GM12878 (cell line): ENCODE measurements around the gene UFL1. TPM values are rescaled to one million over a fixed set of nuclear protein-coding genes. Genes with fewer than 3 reads are reported as not detected.

Experiments used
- EGR1 ChIP-seq, 2 experiments: IDR thresholded peaks; 1 replicate in 1 of 2; 2 replicates in 1 of 2; pipeline ENCODE4 v1.6.1; 2011 to 2012; ENCODE audit warnings: low read depth in 2 of 2, low read length in 2 of 2, borderline replicate concordance in 1 of 2, mild to moderate bottlenecking in 1 of 2, moderate library complexity in 1 of 2
- HDAC6 ChIP-seq: fragments of 200-600 bp; sonication (generic); IDR thresholded peaks from one replicate; pipeline ENCODE4 v1.8.0; 2017; ENCODE audit warnings: antibody characterized with exemption; ENCODE audit not compliant: unreplicated experiment
- IKZF1 ChIP-seq: fragments of 450-650 bp; conservative IDR thresholded peaks from 2 replicates; pipeline ENCODE4 v1.6.1; 2017; ENCODE audit warnings: antibody characterized with exemption, mild to moderate bottlenecking
- IRF4 ChIP-seq: IDR thresholded peaks from 2 replicates; pipeline ENCODE4 v1.6.1; 2011; ENCODE audit warnings: low read depth, low read length
- NRF1 ChIP-seq: conservative IDR thresholded peaks from 2 replicates; pipeline ENCODE4 v1.6.1; 2011; ENCODE audit warnings: mild to moderate bottlenecking, low read depth, low read length, improper control_type of control experiment
- PML ChIP-seq: IDR thresholded peaks from 2 replicates; pipeline ENCODE4 v1.6.1; 2012; ENCODE audit warnings: low read length, inconsistent platforms
- POLR2AphosphoS2 ChIP-seq: IDR thresholded peaks from 2 replicates; pipeline ENCODE4 v1.6.1; 2011; ENCODE audit warnings: low read depth, mild to moderate bottlenecking, low read length, improper control_type of control experiment, moderate library complexity
- RBBP5 ChIP-seq: fragments of 200-600 bp; sonication (generic); conservative IDR thresholded peaks from 2 replicates; pipeline ENCODE4 v1.6.1; 2016
- RCOR1 ChIP-seq: conservative IDR thresholded peaks from 2 replicates; pipeline ENCODE4 v1.6.1; 2012; ENCODE audit warnings: low read depth, low read length, improper control_type of control experiment
- SRF ChIP-seq, 2 experiments: IDR thresholded peaks; 2 replicates each; pipeline ENCODE4 v1.6.1; 2011; ENCODE audit warnings: low read depth in 2 of 2, low read length in 2 of 2, mild to moderate bottlenecking in 1 of 2, moderate library complexity in 1 of 2
- SUPT20H ChIP-seq: IDR thresholded peaks from 2 replicates; pipeline ENCODE4 v1.6.1; 2011; ENCODE audit warnings: low read depth, mild to moderate bottlenecking, low read length, moderate library complexity, borderline replicate concordance; ENCODE audit not compliant: control insufficient read depth
- TBL1XR1 ChIP-seq: IDR thresholded peaks from 2 replicates; pipeline ENCODE4 v1.6.1; 2012; ENCODE audit warnings: low read depth, low read length, improper control_type of control experiment
- WRNIP1 ChIP-seq: IDR thresholded peaks from 2 replicates; pipeline ENCODE4 v1.6.1; 2011; ENCODE audit warnings: low read depth, low read length, improper control_type of control experiment, borderline replicate concordance
- YY1 ChIP-seq: IDR thresholded peaks from 2 replicates; pipeline ENCODE4 v1.6.1; 2011; ENCODE audit warnings: low read depth, mild to moderate bottlenecking, low read length
- ZNF24 ChIP-seq: fragments of 450-650 bp; IDR thresholded peaks from 2 replicates; pipeline ENCODE4 v1.6.1; 2017; ENCODE audit warnings: antibody characterized with exemption, mild to moderate bottlenecking
- ZNF384 ChIP-seq: IDR thresholded peaks from 2 replicates; pipeline ENCODE4 v1.6.1; 2012; ENCODE audit warnings: low read depth, mild to moderate bottlenecking, low read length, improper control_type of control experiment, borderline replicate concordance
- polyA plus RNA-seq, 11 experiments: library from polyadenylated mRNA; depleted of rRNA in 4 of 11; unstranded in 6 of 11; stranded (reverse) in 5 of 11; fragments of >200 nt; fragmentation: Nextera tagmentation in 4 of 11; fragmentation: Illumina TruSeq in 1 of 11; extraction: Ambion mirVana in 4 of 11; extraction: Trizol in 1 of 11; gene quantifications; 1 replicate in 1 of 11; 2 replicates in 10 of 11; pipeline versions ENCODE4 v1.2.1 to v1.2.3, GENCODE V29; 2011 to 2016; ENCODE audit warnings: inconsistent platforms in 2 of 11, missing spikeins in 2 of 11, low read depth in 1 of 11
- total RNA-seq, 4 experiments: library from RNA; depleted of rRNA in 3 of 4; stranded (reverse); fragments of >200 nt in 3 of 4; fragmentation: Illumina TruSeq in 1 of 4; extraction: Trizol in 1 of 4; gene quantifications; 2 replicates each; pipeline versions ENCODE4 v1.2.1 to v1.2.3, GENCODE V29; 2013 to 2021
- TF ChIP-seq, protein P1 (sequence below): fragments of 450-650 bp; IDR thresholded peaks from 2 replicates; pipeline ENCODE4 v1.6.1; 2017; ENCODE audit warnings: low read depth, mild to moderate bottlenecking, moderate library complexity
- TF ChIP-seq, protein P2 (sequence below): IDR thresholded peaks from 2 replicates; pipeline ENCODE4 v1.6.1; 2012; ENCODE audit warnings: improper control_type of control experiment, low read depth, low read length; ENCODE audit not compliant: insufficient replicate concordance
- TF ChIP-seq, protein P3 (sequence below): fragments of 450-650 bp; IDR thresholded peaks from 2 replicates; pipeline ENCODE4 v1.6.1; 2016; ENCODE audit warnings: mild to moderate bottlenecking
- TF ChIP-seq, protein P4 (sequence below): fragments of 450-650 bp; IDR thresholded peaks from 2 replicates; pipeline ENCODE4 v1.6.1; 2017; ENCODE audit warnings: borderline replicate concordance

UFL1 gene
- total and polyA plus RNA-seq, 10 of the 15 experiments (the other 5 are each of a cell fraction or from before 2014, with no cell fraction given): 13.8 to 29.3 (median 24.4) TPM

DNA sequence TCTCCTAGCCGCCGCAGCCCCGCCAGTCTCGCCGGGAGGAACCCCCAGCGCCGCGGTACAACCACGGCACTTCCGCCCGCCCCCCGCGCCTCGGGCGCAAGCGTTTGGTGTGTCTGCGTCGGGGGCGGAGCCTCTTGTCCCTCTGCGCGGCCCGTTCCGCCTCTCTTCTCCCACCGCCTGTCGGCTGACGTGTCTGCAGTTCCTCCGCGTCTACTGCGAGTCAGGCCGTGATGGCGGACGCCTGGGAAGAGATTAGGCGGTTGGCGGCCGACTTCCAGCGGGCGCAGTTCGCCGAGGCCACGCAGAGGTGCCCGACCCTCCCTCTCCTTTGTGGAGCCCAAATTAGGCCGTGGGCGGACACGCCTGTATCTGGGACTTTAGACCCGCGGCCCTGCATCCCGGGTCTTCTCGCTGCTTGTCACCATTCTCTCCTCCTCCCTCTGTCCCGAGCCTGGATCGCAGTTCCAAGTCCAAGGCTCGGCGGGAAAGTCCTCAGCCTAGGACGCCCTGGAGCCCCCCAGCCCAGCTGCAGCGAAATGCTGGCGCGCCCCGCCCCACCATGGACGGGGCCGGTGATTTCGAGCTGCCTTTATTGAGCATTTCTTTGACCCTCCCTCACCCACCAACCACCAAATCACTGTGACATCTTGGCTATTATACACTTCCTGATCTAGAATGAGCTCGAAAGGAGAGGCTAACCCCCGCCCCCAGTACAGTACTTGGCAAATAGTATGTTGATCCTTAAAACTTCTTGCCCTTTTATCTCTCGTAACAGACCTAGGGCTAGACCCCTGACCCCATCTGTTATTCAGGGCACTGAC, at the start of gene UFL1 (continued):
- no peak for TF ChIP-seq WRNIP1
- TF ChIP-seq POLR2AphosphoS2: peak; percentile 88; the same call in 1 of the 2 replicates
- TF ChIP-seq PML: peak; percentile 98
- TF ChIP-seq, protein P1, sequence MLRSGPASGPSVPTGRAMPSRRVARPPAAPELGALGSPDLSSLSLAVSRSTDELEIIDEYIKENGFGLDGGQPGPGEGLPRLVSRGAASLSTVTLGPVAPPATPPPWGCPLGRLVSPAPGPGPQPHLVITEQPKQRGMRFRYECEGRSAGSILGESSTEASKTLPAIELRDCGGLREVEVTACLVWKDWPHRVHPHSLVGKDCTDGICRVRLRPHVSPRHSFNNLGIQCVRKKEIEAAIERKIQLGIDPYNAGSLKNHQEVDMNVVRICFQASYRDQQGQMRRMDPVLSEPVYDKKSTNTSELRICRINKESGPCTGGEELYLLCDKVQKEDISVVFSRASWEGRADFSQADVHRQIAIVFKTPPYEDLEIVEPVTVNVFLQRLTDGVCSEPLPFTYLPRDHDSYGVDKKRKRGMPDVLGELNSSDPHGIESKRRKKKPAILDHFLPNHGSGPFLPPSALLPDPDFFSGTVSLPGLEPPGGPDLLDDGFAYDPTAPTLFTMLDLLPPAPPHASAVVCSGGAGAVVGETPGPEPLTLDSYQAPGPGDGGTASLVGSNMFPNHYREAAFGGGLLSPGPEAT: peak; percentile 53
- peak; percentile 41; the same call in 1 of the 2 replicates for TF ChIP-seq NRF1
- peak in 1 of 2 experiments; percentile 37; a peak in 1 of 4 replicates for TF ChIP-seq SRF (IDR thresholded peaks at IDR 0.05; ENCODE audit: low read depth in 2 of 2, low read length in 2 of 2)
- TF ChIP-seq, protein P2, sequence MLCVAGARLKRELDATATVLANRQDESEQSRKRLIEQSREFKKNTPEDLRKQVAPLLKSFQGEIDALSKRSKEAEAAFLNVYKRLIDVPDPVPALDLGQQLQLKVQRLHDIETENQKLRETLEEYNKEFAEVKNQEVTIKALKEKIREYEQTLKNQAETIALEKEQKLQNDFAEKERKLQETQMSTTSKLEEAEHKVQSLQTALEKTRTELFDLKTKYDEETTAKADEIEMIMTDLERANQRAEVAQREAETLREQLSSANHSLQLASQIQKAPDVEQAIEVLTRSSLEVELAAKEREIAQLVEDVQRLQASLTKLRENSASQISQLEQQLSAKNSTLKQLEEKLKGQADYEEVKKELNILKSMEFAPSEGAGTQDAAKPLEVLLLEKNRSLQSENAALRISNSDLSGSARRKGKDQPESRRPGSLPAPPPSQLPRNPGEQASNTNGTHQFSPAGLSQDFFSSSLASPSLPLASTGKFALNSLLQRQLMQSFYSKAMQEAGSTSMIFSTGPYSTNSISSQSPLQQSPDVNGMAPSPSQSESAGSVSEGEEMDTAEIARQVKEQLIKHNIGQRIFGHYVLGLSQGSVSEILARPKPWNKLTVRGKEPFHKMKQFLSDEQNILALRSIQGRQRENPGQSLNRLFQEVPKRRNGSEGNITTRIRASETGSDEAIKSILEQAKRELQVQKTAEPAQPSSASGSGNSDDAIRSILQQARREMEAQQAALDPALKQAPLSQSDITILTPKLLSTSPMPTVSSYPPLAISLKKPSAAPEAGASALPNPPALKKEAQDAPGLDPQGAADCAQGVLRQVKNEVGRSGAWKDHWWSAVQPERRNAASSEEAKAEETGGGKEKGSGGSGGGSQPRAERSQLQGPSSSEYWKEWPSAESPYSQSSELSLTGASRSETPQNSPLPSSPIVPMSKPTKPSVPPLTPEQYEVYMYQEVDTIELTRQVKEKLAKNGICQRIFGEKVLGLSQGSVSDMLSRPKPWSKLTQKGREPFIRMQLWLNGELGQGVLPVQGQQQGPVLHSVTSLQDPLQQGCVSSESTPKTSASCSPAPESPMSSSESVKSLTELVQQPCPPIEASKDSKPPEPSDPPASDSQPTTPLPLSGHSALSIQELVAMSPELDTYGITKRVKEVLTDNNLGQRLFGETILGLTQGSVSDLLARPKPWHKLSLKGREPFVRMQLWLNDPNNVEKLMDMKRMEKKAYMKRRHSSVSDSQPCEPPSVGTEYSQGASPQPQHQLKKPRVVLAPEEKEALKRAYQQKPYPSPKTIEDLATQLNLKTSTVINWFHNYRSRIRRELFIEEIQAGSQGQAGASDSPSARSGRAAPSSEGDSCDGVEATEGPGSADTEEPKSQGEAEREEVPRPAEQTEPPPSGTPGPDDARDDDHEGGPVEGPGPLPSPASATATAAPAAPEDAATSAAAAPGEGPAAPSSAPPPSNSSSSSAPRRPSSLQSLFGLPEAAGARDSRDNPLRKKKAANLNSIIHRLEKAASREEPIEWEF: no peak
- no peak for TF ChIP-seq TBL1XR1
- TF ChIP-seq, protein P3, sequence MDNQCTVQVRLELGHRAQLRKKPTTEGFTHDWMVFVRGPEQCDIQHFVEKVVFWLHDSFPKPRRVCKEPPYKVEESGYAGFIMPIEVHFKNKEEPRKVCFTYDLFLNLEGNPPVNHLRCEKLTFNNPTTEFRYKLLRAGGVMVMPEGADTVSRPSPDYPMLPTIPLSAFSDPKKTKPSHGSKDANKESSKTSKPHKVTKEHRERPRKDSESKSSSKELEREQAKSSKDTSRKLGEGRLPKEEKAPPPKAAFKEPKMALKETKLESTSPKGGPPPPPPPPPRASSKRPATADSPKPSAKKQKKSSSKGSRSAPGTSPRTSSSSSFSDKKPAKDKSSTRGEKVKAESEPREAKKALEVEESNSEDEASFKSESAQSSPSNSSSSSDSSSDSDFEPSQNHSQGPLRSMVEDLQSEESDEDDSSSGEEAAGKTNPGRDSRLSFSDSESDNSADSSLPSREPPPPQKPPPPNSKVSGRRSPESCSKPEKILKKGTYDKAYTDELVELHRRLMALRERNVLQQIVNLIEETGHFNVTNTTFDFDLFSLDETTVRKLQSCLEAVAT: no peak
- TF ChIP-seq RBBP5: no peak
- no peak for TF ChIP-seq ZNF24
- TF ChIP-seq IRF4: 0 out of 2 replicates have a peak, but pooled peaks have one; percentile 24
- TF ChIP-seq, protein P4, sequence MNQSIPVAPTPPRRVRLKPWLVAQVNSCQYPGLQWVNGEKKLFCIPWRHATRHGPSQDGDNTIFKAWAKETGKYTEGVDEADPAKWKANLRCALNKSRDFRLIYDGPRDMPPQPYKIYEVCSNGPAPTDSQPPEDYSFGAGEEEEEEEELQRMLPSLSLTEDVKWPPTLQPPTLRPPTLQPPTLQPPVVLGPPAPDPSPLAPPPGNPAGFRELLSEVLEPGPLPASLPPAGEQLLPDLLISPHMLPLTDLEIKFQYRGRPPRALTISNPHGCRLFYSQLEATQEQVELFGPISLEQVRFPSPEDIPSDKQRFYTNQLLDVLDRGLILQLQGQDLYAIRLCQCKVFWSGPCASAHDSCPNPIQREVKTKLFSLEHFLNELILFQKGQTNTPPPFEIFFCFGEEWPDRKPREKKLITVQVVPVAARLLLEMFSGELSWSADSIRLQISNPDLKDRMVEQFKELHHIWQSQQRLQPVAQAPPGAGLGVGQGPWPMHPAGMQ: peak; percentile 51; the same call in 1 of the 2 replicates
- peak; percentile 90 for TF ChIP-seq IKZF1
- no peak for TF ChIP-seq RCOR1
- TF ChIP-seq HDAC6: peak; percentile 85
- TF ChIP-seq ZNF384: no peak
- TF ChIP-seq EGR1 (IDR thresholded peaks at IDR 0.05; ENCODE audit: borderline replicate concordance in 1 of 2, low read depth in 2 of 2, low read length in 2 of 2): peak; percentile 27 to 75
- no peak for TF ChIP-seq SUPT20H
- peak; percentile 96 for TF ChIP-seq YY1
